ENCODE measurements around the gene KAT6B. TPM values are rescaled to one million over a fixed set of nuclear protein-coding genes. Genes with fewer than 3 reads are reported as not detected.

KAT6B gene
- total and polyA plus RNA-seq, 2 of the 8 experiments (the other 6 are each of a cell fraction or from before 2014, with no cell fraction given) = 7.3 to 30.8 TPM

- Histone ChIP-seq H4K20me1 (replicated peaks in 1 of 2; ENCODE audit: control insufficient read depth in 1 of 2, insufficient read depth in 2 of 2, low read length in 2 of 2) (peaks cover 0 to 3% of the 10 kb centered on the region in 2 experiments), H2BK5ac (ENCODE audit: low read depth, low read length) (no peak overlapping the region), H3K4ac (replicated peaks; ENCODE audit: insufficient read length, low read depth, low read length) (no peak overlapping the region), H3K9me3 (ENCODE audit: insufficient read depth in 2 of 2, low read depth in 1 of 2, low read length in 1 of 2) (no peaks in the 10 kb centered on the region), H3K79me2 (ENCODE audit: control insufficient read depth in 1 of 2, insufficient read depth in 2 of 2, low read length in 2 of 2) (no peaks in the 10 kb centered on the region), H4K91ac (replicated peaks; ENCODE audit: insufficient read length, low read length) (no peak overlapping the region), H2AFZ (ENCODE audit: low read length) (no peak overlapping the region), H2BK120ac (replicated peaks; ENCODE audit: low read depth, low read length) (no peak overlapping the region), H3K79me1 (ENCODE audit: low read depth, low read length) (no peaks in the 10 kb centered on the region; the same call in 1 of the 2 replicates), H3K27me3 (replicated peaks in 1 of 4; ENCODE audit: control insufficient read depth in 3 of 4, extremely low read depth in 1 of 4, insufficient read depth in 3 of 4, low read length in 3 of 4) (no peaks in the 10 kb centered on the region; a peak in 1 of 7 replicates), H2BK20ac (ENCODE audit: low read length) (no peak overlapping the region), H4K5ac (ENCODE audit: insufficient read length, low read depth, low read length) (no peak overlapping the region), H2AK5ac (ENCODE audit: low read depth, low read length) (no peak overlapping the region), H3K4me2 (ENCODE audit: insufficient read depth in 1 of 2, low read depth in 2 of 2, low read length in 2 of 2) (no peak overlapping the region), H3K4me3 (ENCODE audit: extremely low read depth in 1 of 4, insufficient read depth in 2 of 4, low read depth in 3 of 4, low read length in 4 of 4) (no peak overlapping the region), H3K27ac (ENCODE audit: low read depth, low read length) (no peak overlapping the region), H3K56ac (replicated peaks; ENCODE audit: insufficient read length, low read depth, low read length) (no peak overlapping the region), H3K4me1 (replicated peaks in 1 of 4; ENCODE audit: control insufficient read depth in 3 of 4, insufficient read depth in 4 of 4, low read length in 3 of 4) (no peaks in the 10 kb centered on the region), H3K23ac (ENCODE audit: insufficient read length) (no peak overlapping the region), H3K18ac (ENCODE audit: extremely low read depth, low read length) (no peak overlapping the region), H3K9ac (replicated peaks in 1 of 4; ENCODE audit: extremely low read depth in 1 of 4, low read depth in 3 of 4, low read length in 3 of 4) (no peak overlapping the region), H3K23me2 (ENCODE audit: low read depth, low read length) (no peaks in the 10 kb centered on the region), H2BK12ac (ENCODE audit: low read depth, low read length) (no peak overlapping the region), H4K8ac (ENCODE audit: extremely low read depth, insufficient read depth, low read length) (no peak overlapping the region), H3K14ac (ENCODE audit: insufficient read length) (no peak overlapping the region), H2BK15ac (ENCODE audit: low read length) (no peak overlapping the region), H3K36me3 (ENCODE audit: control insufficient read depth in 2 of 4, insufficient read depth in 4 of 4, low read length in 3 of 4) (peaks cover 0 to 13% (median 6%) of the 10 kb centered on the region in 4 experiments; a peak in 4 of 8 replicates)
- CTCF ChIA-PET (ENCODE audit: partially characterized antibody) = interaction anchor here (1.4 to 3.3 kb wide), 2 partner anchors 12 to 67 kb away, joined by 4 to 14 read pairs; a partner anchor contains a TSS
- TF ChIP-seq SP4 (IDR thresholded peaks at IDR 0.05; ENCODE audit: low read length) (no peak), E2F6 (IDR thresholded peaks at IDR 0.05) (no peak), SIN3A (conservative IDR thresholded peaks at IDR 0.05 in 1 of 2, IDR thresholded peaks at IDR 0.05 in 1 of 2; ENCODE audit: low read depth in 1 of 2, low read length in 2 of 2) (no peak)
- POLR2A ChIA-PET (ENCODE audit: partially characterized antibody) = no interaction called here
- no peak for FAIRE-seq
- WGBS, 2 experiments (ENCODE audit: extremely low coverage in 1 of 2, insufficient coverage in 1 of 2, insufficient read length in 1 of 2, insufficient replicate concordance in 2 of 2, low coverage in 1 of 2, low lambda C conversion rate in 2 of 2, missing lambda C conversion rate in 1 of 2) = 92% methylated on average over 3 of the region's 3 CpGs; no CpG with 5 or more reads in 1 of the 2 experiments
- no peak for DNase-seq (ENCODE audit: low read depth in 1 of 2, low spot score in 2 of 2)
These were observed 205.7 kb downstream of the KAT6B start for GRCh38 chr10:75032119-75032518.

All from H1 (cell line).